ENCODE measurements around the gene RPL31.

DNA sequence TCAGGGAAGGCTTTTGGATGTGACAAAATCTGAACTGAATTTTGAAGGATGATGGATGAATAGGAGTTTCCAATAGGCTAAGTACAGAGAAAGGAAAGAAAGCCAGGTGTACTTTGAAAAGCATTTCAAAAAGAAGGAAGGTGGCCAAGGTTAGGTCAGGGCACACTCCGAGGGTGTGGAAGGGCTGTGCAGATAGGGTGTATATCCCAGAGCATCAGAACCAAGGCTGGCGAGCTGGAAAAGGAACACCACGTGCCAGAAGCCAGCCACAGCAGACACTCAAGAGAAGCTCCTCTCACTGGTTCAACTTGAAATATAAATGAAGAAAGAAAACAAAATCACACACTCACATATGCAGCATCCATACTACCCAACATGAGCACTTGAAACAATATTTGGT, 51.0 kb downstream of the RPL31 start:
- TF ChIP-seq, protein P1, sequence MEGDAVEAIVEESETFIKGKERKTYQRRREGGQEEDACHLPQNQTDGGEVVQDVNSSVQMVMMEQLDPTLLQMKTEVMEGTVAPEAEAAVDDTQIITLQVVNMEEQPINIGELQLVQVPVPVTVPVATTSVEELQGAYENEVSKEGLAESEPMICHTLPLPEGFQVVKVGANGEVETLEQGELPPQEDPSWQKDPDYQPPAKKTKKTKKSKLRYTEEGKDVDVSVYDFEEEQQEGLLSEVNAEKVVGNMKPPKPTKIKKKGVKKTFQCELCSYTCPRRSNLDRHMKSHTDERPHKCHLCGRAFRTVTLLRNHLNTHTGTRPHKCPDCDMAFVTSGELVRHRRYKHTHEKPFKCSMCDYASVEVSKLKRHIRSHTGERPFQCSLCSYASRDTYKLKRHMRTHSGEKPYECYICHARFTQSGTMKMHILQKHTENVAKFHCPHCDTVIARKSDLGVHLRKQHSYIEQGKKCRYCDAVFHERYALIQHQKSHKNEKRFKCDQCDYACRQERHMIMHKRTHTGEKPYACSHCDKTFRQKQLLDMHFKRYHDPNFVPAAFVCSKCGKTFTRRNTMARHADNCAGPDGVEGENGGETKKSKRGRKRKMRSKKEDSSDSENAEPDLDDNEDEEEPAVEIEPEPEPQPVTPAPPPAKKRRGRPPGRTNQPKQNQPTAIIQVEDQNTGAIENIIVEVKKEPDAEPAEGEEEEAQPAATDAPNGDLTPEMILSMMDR (IDR thresholded peaks at IDR 0.05; ENCODE audit: borderline replicate concordance, extremely low read depth, low read length, poor library complexity, severe bottlenecking): no peak
- TF ChIP-seq EZH2 (IDR thresholded peaks at IDR 0.05; ENCODE audit: borderline replicate concordance, low read depth, low read length, severe bottlenecking): no peak
